ENCODE data around the gene SLAIN1.

Gene SLAIN1

DNA sequence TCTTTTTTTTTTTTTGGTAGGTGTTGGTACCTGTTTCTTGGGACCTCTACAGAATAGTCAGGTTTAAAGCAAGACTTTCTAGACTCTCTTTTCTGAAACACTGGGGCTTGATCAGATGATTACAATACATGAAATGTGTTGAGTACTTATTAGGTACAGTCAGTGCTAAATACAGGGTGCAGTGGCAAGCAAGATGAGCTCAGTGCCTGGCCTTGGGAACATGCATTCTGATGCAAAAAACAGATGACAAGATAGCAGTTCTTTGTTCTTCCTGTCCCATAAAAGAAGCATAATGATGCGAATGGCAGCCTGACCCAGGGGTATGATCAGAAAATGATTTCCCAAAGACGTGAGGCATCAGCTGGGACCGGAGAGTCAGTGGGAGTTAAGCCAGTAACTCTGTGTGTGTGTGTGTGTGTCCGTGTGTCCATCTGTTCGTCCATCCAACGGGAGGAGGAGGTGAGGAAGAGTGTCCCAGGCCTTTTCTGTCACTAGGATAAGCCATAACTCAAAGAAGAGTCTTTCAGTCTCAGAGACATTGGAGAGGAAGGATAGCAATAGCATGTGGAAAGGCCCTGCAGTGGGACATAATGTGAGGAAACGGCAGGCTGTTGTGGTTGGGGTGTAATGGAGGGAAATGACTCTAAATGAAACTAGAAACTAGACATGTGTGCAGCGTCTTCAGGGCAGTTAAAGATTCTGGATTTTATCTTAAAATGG lies 32.2 kb downstream of the SLAIN1 start:
- no peaks in the 10 kb centered on the region for H3K4me1 ChIP-seq (ENCODE audit: insufficient read depth, insufficient read length)
- no peak overlapping the region for H3K4me3 ChIP-seq (ENCODE audit: insufficient read length, low read depth)
- H3K9me3 ChIP-seq (ENCODE audit: insufficient read depth, low read length): no peaks in the 10 kb centered on the region
- DNase-seq (ENCODE audit: low read depth, low spot score): no peak
- no peaks in the 10 kb centered on the region for H3K27me3 ChIP-seq (ENCODE audit: insufficient read depth, insufficient read length)
- TF ChIP-seq SUZ12 (IDR thresholded peaks at IDR 0.05; ENCODE audit: extremely low read depth, insufficient read depth, insufficient read length): no peak
- no peak for TF ChIP-seq ZNF274 (IDR thresholded peaks at IDR 0.05; ENCODE audit: low read depth, low read length)
- TF ChIP-seq YY1 (IDR thresholded peaks at IDR 0.05; ENCODE audit: insufficient read depth, insufficient read length): no peak
- no peaks in the 10 kb centered on the region for H3K36me3 ChIP-seq (ENCODE audit: insufficient read depth, insufficient read length, low read length)
- H3K9ac ChIP-seq (ENCODE audit: insufficient read length, low read depth): no peak overlapping the region

DNA sequence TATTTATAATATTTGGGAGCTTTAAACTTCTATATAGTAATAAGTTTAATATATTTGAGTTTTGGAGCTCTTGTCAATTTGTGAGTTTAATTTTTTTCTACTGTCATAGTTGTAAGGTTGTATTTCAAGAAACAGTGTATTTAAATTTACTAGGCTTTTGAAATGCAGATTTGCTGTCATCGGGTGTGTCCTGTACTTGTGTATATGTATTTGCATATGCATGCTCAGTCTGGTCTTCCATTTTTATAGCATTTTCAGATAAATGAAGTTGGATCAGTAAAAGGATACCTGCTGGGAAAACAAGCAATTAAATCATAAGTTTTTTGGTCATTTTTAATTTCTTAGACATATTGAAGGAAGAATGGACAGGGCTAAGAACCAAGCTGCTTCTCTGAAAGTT lies 33.1 kb downstream of the SLAIN1 start:
- no peak for TF ChIP-seq ZNF274 (IDR thresholded peaks at IDR 0.05; ENCODE audit: low read depth, low read length)
- TF ChIP-seq YY1 (IDR thresholded peaks at IDR 0.05; ENCODE audit: insufficient read depth, insufficient read length): no peak
- no peak for TF ChIP-seq SUZ12 (IDR thresholded peaks at IDR 0.05; ENCODE audit: extremely low read depth, insufficient read depth, insufficient read length)
- Histone ChIP-seq H3K9me3 (ENCODE audit: insufficient read depth, low read length) (no peaks in the 10 kb centered on the region), H3K9ac (ENCODE audit: insufficient read length, low read depth) (no peak overlapping the region)

DNA sequence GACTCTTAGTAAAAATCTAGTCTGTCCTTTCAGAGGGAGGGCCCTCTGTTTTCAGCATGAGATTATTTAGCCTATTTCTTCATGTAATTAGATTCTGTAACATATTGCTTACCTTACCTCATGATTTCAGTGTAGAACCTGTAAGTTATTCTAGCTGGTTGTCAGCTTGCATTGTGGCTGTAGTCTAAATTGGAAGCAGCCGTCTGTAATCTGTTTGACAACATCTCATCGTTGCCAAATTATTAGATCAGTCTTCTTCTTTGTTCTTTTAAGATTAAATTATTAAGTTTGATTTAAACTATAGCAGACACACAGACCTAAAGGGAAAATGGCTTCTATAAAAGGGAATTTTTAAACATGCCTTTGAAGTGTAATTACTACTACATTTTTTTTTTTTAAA lies 34.8 kb downstream of the SLAIN1 start:
- no peak overlapping the region for H3K4me3 ChIP-seq (ENCODE audit: insufficient read length, low read depth)
- H3K4me1 ChIP-seq (ENCODE audit: insufficient read depth, insufficient read length): no peaks in the 10 kb centered on the region
- no peaks in the 10 kb centered on the region for H3K27me3 ChIP-seq (ENCODE audit: insufficient read depth, insufficient read length)
- H3K36me3 ChIP-seq (ENCODE audit: insufficient read depth, insufficient read length, low read length): no peaks in the 10 kb centered on the region
- H3K9ac ChIP-seq (ENCODE audit: insufficient read length, low read depth): no peak overlapping the region
- H3K9me3 ChIP-seq (ENCODE audit: insufficient read depth, low read length): no peaks in the 10 kb centered on the region
- no peak for DNase-seq (ENCODE audit: low read depth, low spot score)
- no peak for TF ChIP-seq SUZ12 (IDR thresholded peaks at IDR 0.05; ENCODE audit: extremely low read depth, insufficient read depth, insufficient read length)
- no peak for TF ChIP-seq ZNF274 (IDR thresholded peaks at IDR 0.05; ENCODE audit: low read depth, low read length)
- TF ChIP-seq YY1 (IDR thresholded peaks at IDR 0.05; ENCODE audit: insufficient read depth, insufficient read length): no peak

More for the DNA sequence above, 33.1 kb downstream of the SLAIN1 start:
- Histone ChIP-seq H3K36me3 (ENCODE audit: insufficient read depth, insufficient read length, low read length) (no peaks in the 10 kb centered on the region), H3K27me3 (ENCODE audit: insufficient read depth, insufficient read length) (no peaks in the 10 kb centered on the region), H3K4me3 (ENCODE audit: insufficient read length, low read depth) (no peak overlapping the region), H3K4me1 (ENCODE audit: insufficient read depth, insufficient read length) (no peaks in the 10 kb centered on the region)
- no peak for DNase-seq (ENCODE audit: low read depth, low spot score)

DNA sequence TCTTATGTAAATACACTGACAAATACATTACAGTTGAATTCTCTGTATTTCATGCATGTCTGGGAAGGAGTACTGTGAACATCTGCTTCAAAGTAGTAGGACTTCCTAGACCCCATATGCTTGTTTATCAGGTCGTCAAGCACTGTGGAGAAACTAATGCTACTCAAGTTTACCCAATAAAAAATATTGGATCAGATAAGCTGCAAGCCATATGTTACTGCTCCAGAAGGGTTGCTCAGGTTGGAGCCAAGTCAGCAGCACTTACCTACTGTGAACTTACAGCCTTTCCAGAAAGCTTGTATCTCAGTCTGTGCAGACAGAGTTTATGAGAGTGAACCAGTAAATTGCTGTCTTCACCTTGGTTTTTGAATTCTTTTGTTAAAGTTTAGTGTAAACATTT lies 36.2 kb downstream of the SLAIN1 start:
- no peak overlapping the region for H3K9ac ChIP-seq (ENCODE audit: insufficient read length, low read depth)
- H3K9me3 ChIP-seq (ENCODE audit: insufficient read depth, low read length): no peaks in the 10 kb centered on the region
- H3K27me3 ChIP-seq (ENCODE audit: insufficient read depth, insufficient read length): no peaks in the 10 kb centered on the region
- DNase-seq (ENCODE audit: low read depth, low spot score): no peak
- no peak overlapping the region for H3K4me3 ChIP-seq (ENCODE audit: insufficient read length, low read depth)
- H3K4me1 ChIP-seq (ENCODE audit: insufficient read depth, insufficient read length): no peaks in the 10 kb centered on the region
- H3K36me3 ChIP-seq (ENCODE audit: insufficient read depth, insufficient read length, low read length): no peaks in the 10 kb centered on the region
- TF ChIP-seq YY1 (IDR thresholded peaks at IDR 0.05; ENCODE audit: insufficient read depth, insufficient read length) (no peak), ZNF274 (IDR thresholded peaks at IDR 0.05; ENCODE audit: low read depth, low read length) (no peak), SUZ12 (IDR thresholded peaks at IDR 0.05; ENCODE audit: extremely low read depth, insufficient read depth, insufficient read length) (no peak)

DNA sequence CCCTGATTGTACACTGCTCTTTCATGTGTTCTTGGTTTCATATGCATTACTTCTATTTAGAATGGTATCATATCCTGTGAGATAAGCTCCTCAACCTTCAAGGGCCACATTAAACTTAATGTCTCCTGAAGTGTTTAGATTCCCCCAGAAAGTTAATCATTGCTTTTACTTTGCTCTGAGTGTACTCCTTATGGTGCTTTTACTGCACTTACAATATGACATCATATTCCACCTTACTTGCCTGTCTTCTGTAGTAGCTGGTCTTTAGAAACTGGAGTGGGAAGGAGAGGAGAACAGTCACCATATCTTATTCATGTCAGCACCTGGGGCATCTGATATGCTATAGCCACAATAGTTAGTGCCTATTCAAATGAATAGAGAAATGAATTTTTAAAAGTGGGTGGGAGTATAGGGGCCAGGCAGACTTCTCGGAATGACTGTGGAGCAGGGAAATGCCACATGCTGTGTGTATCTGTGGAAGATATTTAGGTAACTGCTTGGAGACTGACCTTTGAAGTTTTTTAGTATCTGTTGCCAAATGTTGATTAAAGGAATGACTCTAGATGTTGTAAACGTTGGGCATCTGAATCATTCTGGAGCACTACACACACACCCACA lies 40.2 kb downstream of the SLAIN1 start:
- TF ChIP-seq YY1 (IDR thresholded peaks at IDR 0.05; ENCODE audit: insufficient read depth, insufficient read length) (no peak), SUZ12 (IDR thresholded peaks at IDR 0.05; ENCODE audit: extremely low read depth, insufficient read depth, insufficient read length) (no peak), ZNF274 (IDR thresholded peaks at IDR 0.05; ENCODE audit: low read depth, low read length) (no peak)
- H3K36me3 ChIP-seq (ENCODE audit: insufficient read depth, insufficient read length, low read length): no peaks in the 10 kb centered on the region
- H3K9ac ChIP-seq (ENCODE audit: insufficient read length, low read depth): no peak overlapping the region
- H3K27me3 ChIP-seq (ENCODE audit: insufficient read depth, insufficient read length): no peaks in the 10 kb centered on the region
- H3K4me3 ChIP-seq (ENCODE audit: insufficient read length, low read depth): no peak overlapping the region
- DNase-seq (ENCODE audit: low read depth, low spot score): no peak
- no peaks in the 10 kb centered on the region for H3K9me3 ChIP-seq (ENCODE audit: insufficient read depth, low read length)
- H3K4me1 ChIP-seq (ENCODE audit: insufficient read depth, insufficient read length): peaks cover 2% of the 10 kb centered on the region

DNA sequence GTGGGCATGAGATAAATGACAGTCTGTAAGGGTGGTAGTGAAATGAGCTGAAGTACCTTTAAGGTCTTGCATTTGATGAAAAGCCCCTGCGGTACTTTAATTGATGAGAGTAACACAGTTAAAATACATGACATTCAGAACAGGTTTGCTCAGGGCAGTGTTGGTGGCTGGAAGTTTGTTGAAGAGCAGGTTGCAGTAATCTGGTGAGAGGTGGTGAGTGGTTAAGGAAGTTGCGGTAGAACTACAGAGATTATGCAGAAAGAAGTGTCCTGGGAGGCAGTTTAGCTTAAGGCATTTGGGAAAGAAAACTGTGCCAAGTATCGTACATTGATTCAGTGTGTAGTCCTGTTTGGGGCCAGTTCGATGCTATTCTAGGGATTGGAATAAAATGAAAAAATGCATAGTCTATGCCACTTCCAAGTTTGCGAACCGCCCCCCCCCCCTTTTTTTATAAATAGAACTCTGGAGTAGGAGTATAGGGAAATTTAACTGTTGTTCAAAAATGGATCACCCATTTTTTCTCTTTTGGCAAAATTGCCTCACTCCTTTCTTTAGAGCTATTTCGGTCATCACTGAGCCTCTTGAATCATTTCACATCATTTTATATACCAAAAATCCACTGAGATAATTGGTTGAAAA lies 42.7 kb downstream of the SLAIN1 start:
- Histone ChIP-seq H3K36me3 (ENCODE audit: insufficient read depth, insufficient read length, low read length) (no peaks in the 10 kb centered on the region), H3K27me3 (ENCODE audit: insufficient read depth, insufficient read length) (no peaks in the 10 kb centered on the region), H3K4me1 (ENCODE audit: insufficient read depth, insufficient read length) (peaks cover 2% of the 10 kb centered on the region), H3K4me3 (ENCODE audit: insufficient read length, low read depth) (no peak overlapping the region), H3K9ac (ENCODE audit: insufficient read length, low read depth) (no peak overlapping the region), H3K9me3 (ENCODE audit: insufficient read depth, low read length) (no peaks in the 10 kb centered on the region)
- no peak for DNase-seq (ENCODE audit: low read depth, low spot score)
- no peak for TF ChIP-seq SUZ12 (IDR thresholded peaks at IDR 0.05; ENCODE audit: extremely low read depth, insufficient read depth, insufficient read length)
- no peak for TF ChIP-seq ZNF274 (IDR thresholded peaks at IDR 0.05; ENCODE audit: low read depth, low read length)
- no peak for TF ChIP-seq YY1 (IDR thresholded peaks at IDR 0.05; ENCODE audit: insufficient read depth, insufficient read length)

DNA sequence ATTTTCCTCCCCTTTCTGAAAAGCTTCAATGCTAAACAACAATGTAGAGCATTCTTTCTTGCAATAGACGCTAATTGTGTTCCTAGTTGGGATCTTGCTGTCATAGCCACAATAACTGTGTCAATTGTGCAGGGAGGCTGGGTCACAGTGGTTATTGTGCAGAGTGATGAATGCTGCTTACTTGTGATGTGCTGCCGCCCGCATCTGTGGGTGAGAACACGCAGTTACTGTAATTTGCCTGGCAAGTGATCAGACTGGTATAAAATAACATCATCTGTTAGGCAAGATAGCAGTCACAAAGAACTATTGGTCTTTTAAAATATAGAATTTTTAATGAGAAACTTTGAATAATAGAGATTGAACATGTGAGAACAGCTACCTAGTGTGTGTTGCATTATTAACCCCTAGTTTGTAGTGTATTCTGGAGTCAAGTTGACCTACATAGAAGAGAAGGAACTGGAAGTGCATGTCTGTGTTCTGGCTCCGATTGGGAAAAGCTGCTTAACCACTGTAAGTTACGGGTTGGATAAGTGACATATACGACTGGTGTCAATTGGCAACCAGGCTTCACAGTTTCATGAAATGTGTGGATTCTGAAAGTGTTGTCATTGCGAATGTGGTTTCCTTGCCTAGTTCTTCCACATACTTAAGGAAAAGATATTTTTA lies 43.6 kb downstream of the SLAIN1 start:
- no peak overlapping the region for H3K4me3 ChIP-seq (ENCODE audit: insufficient read length, low read depth)
- no peak overlapping the region for H3K9ac ChIP-seq (ENCODE audit: insufficient read length, low read depth)
- no peak for DNase-seq (ENCODE audit: low read depth, low spot score)
- no peaks in the 10 kb centered on the region for H3K36me3 ChIP-seq (ENCODE audit: insufficient read depth, insufficient read length, low read length)
- no peaks in the 10 kb centered on the region for H3K9me3 ChIP-seq (ENCODE audit: insufficient read depth, low read length)
- H3K4me1 ChIP-seq (ENCODE audit: insufficient read depth, insufficient read length): peaks cover 2% of the 10 kb centered on the region
- no peaks in the 10 kb centered on the region for H3K27me3 ChIP-seq (ENCODE audit: insufficient read depth, insufficient read length)
- TF ChIP-seq ZNF274 (IDR thresholded peaks at IDR 0.05; ENCODE audit: low read depth, low read length): no peak
- TF ChIP-seq YY1 (IDR thresholded peaks at IDR 0.05; ENCODE audit: insufficient read depth, insufficient read length): no peak
- no peak for TF ChIP-seq SUZ12 (IDR thresholded peaks at IDR 0.05; ENCODE audit: extremely low read depth, insufficient read depth, insufficient read length)
